Smooth muscle cell of the umbilical artery (primary cell): ENCODE measurements around the gene PROS1. TPM values are rescaled to one million over a fixed set of nuclear protein-coding genes. Genes with fewer than 3 reads are reported as not detected.

Experiments
- total RNA-seq: library from RNA; depleted of rRNA; stranded (reverse); fragments of >200 nt; gene quantifications from 2 replicates; pipeline ENCODE4 v1.2.3, GENCODE V29; 2014

PROS1 gene
- 8.3 and 11.9 TPM in 2 replicates for total RNA-seq

GRCh38 chr3:93973131-93974126, at the start of gene PROS1:
TSS of gene PROS1 (minus strand) at chr3:93973896. CDS start at chr3:93973749, 147 bp downstream.

GRCh38 chr3:93979850-93980676, 6.4 kb upstream of the PROS1 start, which contains the start of gene ARL13B:
TSS of gene ARL13B (plus strand) at chr3:93980155. CDS start at chr3:93980424, 269 bp downstream.

Other genes starting within 250 kb of the PROS1 start
- gene ARL13B, start 6.3 kb upstream of the PROS1 start, total RNA-seq = 8.6 and 11.0 TPM in 2 replicates
- gene STX19, start 54.7 kb upstream of the PROS1 start, total RNA-seq = not detected in 2 replicates
- 4.3 and 4.5 TPM in 2 replicates for gene DHFR2, start 89.0 kb upstream of the PROS1 start, total RNA-seq
- gene NSUN3, start 89.2 kb upstream of the PROS1 start, total RNA-seq = 10.7 and 11.2 TPM in 2 replicates